Activated gamma-delta T cell treated with Interleukin-2 at 50 U/mL for 16 hours (primary cell): ENCODE data around the gene TMEM135.

Experiments
- DNase-seq: peaks from one replicate; pipeline ENCODE4 v3.0.0-alpha.2; 2020

TMEM135 gene

DNA sequence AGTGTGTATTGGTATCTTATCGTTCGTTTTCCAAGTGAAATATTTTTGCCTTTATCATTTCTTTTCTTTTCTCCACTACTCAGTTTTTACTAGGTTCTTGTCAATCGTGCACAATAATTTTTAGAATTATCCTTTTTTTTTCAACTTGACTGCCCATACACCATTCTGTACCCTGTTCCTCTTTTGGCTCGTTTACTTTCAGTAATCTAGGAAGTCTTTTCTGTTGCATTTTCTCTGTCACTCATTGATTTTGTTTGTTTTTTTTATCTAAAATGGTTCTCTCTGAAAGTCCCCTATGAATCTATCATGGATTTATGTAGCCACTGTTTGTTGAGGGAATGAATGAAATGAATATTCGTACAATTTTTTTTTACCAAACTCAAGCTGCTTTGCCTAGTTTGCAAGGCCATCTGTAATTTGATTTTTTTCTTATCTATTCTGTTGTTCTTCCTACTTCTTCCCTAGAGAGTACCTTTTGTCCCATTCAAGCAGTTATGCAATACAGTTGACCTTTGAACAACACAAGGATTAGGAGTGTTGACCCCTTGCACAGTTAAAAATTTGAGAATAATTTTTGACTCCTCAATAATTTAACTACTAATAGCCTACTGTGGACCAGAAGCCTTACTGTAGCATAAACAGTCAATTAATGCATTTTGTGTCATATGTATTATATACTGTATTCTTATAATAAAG is 166.3 kb downstream of the TMEM135 start:
- DNase-seq, result no peak

DNA sequence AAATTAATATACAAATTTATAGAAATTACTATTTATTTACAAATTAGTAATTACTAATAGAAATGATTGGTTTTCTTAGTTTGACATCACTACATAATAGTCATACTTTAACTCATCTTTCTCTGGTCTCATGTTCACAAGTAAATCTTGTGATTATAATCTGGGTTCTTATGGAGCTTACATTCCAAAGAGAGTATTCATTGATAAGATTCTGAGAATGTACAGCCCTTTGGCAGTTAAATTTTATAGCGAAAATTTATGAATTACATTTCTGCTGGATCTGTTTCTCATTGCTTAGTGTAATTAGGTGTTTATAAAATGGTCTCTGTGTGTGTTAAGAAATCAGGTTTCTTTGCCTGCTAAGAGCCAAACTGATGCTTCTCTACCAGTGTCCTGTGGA is 175.2 kb downstream of the TMEM135 start:
- DNase-seq, result no peak

DNA sequence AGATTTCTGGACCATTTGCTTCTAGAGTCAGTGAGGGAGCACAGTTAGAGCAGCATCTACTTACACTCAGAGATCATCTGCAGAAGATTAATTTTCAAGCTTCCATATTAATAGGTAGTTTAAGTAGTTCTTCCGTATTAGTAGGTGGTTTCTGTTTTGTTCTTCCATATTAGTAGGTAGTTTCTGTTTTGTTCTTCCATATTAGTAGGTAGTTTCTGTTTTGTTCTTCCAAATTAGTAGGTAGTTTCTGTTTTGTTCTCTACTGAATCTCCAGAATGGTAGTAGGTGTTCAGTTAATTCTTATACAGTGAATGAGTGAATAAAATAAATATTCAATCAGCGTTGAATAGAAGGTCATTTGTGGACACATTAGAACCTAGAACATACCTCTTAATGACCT is 175.7 kb downstream of the TMEM135 start:
- no peak for DNase-seq

DNA sequence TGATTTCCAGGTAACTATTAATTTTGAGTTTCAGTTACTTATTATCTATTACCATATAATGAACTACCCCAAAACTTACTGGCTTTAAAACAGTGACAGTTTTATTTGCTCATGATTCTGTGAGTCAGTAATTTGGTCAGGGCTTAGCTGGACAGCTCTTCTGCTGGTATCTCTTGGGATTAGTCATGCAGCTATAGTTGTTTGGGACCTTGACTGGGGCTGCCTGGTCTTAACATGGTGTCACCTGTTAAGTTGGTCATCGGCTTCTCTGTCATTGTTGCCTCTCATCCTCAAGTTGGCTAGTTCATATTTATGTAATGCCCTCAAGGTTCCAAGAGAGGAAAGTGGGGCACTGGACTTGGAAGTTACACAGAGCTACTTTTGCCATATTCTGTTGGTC is 177.5 kb downstream of the TMEM135 start:
- DNase-seq, result no peak

DNA sequence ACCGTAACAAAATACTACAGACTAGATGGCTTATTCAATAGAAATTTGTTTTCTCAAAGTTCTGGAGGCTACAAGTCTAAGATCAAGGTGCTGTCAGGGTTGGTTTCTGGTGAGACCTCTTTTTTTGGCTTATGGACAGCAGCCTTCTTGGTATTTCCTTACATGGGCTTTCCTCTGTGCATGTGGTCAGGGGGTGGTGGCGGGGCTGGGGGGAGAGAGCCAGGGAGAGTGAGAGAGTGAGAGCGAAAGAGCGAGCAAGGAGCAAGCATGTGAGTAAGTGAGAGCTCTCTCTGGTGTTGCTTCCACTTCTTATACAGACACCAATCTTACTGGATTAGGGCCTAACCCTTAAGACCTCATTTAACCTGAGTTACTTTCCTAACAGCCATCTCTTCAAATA is 181.5 kb downstream of the TMEM135 start:
- DNase-seq, result no peak

DNA sequence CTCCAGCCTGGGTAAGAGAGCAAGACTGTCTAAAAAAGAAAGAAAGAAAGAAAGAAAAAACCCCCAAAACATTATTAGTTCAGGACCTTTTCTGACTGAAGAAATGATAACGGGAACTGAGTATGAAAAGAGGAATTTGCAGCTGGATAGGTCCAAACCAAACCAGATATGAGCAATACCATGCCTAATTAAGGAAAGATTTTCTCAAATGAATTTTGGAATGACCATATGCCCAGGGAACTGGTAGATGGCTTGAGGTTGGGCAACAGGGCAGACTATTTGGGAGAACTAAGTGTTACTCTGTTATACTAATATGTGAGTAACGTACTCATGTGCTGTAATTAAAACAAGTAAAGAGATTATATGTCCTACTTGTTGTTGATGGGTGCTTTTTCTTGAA is 186.1 kb downstream of the TMEM135 start:
- DNase-seq, result no peak

DNA sequence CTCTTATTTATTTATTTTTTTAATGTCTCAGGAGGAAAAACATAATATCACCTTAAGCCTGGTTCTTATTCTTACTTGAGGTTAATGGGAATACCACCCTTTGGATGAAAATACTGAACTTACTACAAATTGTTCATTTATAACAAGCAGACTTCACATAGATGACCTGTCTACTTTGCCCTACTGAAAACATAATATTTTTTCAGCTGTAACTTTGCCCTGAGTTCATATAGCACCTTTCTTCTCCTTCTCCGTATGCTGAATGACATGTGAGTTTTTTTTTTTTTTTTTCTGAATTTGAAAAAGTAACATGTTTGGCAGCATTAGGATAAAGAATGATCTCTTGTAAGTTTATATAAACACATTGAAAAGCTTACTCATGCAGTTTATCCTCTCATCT is 186.8 kb downstream of the TMEM135 start:
- DNase-seq, result no peak

DNA sequence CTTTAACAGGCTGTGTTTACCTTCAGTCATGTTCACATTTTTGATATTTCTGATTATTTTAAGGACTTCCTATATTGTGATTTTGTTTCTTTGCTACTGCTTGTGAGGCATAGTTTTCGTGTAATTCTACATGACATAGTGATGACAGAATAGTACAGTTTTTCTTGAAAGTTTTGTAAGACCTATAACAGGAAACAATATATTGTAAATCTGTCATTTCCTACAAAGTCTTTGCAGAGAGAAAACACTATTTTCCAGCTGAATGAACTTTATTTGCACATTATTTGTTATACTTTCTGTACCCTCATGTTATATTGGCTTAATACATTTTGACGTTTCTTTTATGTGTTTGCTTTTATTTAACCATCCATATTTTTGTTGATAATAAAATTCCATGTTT is 191.1 kb downstream of the TMEM135 start:
- DNase-seq, result no peak

DNA sequence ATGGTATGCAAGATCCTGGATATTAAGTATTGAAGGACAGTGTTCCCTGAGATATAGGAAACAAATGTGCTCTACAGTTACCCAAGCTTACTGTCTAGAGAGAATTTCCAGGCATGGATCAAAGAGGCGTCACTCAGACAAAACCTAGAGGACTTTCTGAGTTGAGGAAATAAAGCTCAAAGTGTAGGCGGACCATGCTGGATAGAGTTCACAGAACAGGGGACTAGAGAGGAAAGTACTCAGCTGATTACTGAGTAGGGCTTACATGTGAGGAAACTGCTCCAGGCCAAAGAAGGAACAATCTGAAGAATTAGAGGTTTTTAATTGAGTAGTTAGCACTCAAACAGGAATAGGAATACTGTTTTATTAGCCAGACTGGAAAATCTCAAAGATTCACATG is 193.3 kb downstream of the TMEM135 start:
- DNase-seq, result no peak

DNA sequence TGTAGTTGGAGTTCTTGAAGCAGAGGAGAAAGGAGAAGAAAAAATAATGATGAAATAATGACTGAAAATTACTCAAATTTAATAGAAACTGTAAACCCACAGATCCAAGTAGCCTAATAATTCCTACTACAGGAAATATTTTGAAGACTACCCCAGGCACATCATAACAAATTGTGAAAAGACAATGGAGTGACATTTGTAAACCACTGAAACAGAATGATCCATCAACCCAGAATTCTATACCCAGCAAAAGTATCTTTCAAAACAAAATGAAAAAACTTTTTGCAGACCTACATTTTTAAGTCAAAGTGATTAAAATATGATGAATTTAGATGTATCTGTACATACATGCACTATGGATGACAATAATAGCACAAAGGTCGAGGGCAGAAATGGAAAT is 194.6 kb downstream of the TMEM135 start:
- no peak for DNase-seq

DNA sequence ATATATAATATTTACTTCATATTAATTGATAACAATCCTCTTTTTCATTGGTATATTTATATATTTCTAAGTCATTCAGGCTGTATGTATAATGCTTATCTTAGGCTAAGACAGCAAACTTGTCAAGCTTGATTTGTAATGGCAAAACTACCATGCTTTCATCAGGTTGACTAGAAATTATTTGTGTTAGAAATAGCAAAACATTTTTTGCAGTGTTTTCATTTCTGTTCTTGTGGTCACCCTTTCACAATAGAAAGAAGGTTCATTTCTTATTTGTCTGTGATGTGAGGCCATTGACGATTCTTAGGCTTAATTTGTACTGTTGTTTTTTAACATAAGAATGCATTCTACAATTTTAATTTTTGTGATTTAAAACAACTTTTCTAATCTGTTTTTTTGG is 197.6 kb downstream of the TMEM135 start:
- no peak for DNase-seq

DNA sequence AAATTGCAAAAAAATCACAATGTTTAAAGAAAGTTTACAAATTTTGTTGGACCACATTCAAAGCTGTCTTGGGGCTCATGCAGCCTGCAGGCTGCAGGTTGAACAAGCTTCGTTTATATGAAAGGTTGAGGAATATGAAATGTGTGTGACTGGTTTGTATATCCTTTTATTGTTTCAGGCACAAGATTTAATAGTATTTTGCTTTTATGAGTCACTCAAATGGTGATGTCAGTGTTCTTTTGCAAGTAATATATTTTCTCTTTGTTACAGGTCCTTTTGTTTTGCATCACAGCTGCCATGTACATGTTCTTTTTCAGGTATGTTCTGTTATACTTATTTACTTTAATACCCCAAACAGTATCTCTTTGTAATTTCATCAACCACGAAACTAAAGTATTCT is 198.6 kb downstream of the TMEM135 start:
- DNase-seq, result no peak

DNA sequence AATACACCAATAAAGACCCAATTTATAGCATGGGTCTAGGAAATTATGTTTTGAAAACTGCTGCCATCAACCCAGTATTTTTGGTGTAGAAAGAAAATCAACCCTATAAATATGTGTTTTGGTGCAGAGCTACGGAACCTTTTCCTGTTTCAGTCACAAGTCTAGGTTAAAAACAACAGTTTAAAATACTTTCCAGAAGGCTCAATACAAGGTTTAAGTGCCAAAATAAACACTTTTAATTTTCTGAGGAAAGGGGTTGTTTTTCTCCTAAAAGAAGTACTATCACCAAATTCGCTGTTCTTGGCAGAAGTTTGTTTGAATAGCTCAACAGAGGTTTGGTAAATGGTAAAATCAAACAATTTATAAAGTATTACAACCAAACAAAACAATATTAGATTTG is 201.3 kb downstream of the TMEM135 start:
- DNase-seq, result no peak

DNA sequence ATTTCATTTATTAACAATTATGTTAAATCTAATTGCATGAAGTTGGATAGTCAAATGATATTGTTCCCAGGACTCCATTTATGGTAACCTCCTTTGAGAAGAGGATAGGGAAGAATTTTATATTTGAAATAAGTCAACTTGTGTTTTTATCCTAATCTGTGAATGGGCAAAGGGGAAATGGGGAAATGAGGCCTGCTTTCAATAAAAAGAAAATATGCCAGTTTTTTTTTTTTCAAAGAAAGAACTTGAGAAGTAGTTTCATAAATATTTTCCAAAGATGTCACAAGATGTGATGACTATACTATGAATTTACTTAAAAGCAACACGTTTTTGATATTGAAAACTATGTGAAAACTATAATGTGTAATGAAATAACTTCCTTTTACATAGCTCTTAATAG is 201.8 kb downstream of the TMEM135 start:
- DNase-seq, result no peak

DNA sequence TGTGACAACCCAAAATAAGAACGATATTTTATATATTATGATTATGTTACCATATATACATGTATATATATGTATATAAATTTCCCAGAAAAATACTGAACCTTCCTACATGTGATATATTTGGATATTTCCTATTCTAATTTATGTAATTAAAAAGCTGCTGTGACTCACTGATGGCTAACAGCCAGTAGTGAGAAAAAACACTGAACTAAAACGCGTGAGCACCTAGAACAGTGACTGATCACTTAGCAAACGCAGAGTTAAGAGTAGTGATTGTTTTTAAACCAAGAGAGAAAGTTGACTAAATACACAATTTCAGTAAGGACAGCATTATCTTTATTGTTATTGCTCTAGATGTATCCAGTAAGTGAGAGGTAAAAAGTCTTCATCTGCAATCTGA is 213.8 kb downstream of the TMEM135 start:
- DNase-seq, result no peak

DNA sequence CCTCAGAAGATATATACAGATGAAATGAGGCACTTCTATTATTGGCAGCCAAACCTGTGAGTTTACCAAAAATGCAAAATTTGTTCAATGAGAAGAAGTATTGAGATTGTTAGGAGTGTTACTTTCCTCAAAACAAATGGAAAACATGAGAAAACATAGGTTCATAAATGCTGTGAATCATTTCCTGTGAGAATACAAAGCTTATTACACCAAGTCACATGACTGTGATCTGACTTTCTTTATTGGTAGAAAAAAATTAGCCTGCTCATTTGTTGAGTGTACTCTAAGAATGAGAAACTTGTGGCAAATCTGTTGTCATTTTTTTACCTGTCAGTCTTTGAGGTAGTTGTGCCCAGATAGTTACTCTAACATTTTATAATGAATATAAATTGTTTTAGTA is 215.1 kb downstream of the TMEM135 start:
- DNase-seq, result no peak

DNA sequence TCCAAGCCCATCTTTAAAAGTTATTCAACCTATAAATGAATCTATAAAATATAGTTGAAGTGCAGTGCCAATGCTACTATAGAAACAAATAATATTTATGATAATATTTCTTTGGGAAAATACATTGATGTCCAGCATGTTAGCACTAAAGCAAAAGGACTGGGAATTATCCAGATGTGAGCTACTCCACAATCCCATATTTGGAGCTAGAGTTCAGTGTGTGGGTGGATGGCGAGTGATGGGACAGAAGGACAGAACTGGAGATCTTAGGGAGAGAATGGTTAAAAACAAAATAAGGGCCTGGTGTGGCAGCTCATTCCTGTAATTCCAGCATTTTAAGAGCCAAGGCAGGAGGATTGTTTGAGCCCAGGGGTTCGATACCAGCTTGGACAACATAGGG is 216.8 kb downstream of the TMEM135 start:
- DNase-seq, result no peak

DNA sequence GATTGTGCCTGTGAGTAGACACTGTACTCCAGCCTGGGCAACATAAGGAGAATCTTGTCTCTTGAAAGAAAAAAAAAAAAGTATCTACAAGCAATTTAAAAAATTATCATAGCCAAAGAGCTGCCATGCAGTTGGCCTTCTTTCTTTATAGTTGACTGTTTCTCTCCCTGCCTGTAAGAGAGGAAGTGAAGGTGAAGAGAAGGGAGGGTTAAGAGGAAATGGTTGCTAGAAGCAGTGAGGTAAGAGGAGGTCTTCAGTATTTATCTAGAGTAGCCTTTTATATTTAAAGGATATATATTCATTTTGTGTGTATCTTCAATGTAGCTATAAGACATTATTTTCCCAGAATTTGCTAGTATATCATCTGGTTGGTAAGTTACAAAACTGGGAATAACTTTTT is 217.9 kb downstream of the TMEM135 start:
- no peak for DNase-seq

DNA sequence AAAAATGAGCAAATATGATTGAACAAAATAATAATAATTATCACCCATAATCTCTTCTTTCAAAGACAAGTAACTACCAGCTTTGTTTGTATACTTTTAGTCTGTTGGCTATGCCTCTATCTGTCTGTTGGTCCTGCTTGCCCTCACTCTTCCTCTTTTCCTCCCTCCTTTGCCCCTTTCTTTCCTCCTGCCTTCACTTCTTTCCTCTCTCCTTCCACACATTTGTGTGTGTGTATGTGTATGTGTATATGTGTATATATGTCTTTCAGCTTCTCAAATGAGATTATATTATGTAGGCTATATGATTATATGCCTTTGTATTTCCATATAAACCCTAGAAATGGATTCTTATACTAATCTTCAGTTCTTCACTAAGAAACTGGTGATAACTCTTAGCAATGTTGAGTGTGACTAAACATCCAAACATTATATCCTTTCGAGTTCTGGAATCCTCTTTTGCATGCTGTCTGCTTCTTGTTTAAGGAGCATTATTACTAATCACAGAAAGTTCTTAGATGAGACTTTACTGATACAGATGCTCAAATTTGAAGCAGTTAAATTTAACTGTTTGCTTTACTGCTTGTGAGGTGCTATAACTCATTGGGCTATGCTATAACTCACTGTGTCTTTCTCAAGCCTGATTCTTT is 219.1 kb downstream of the TMEM135 start:
- DNase-seq, result no peak

DNA sequence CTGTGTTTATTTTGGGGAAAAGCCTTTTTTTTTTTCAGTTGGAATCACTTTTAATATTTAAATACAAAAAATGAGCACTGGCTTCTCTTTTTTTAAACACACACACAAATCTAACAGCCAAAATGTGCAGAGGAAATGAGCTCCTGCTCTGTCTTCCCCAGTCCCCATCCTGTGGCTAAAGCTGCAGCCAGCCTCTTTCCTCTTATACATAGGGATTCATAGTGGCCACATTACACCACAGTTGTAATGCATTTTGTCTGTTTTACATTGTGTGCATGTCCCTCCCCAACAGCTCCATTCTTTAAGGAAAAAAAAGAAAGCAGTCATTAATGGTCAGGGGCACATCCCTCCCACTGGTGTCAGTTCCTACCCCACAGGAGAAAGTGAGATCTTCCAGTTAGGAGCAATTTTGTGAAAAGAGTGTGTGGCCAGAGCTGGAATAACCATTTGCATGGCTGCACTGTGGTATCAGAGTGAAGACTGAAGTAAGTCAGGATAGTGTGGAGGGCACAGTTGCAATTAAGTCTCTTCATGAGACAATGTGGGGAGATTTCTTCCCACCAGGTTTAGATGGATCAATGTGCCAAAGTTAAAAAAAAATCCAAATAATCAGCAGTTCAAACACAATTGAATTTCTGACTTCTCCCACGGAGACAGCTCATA is 220.6 kb downstream of the TMEM135 start:
- DNase-seq, result no peak

DNA sequence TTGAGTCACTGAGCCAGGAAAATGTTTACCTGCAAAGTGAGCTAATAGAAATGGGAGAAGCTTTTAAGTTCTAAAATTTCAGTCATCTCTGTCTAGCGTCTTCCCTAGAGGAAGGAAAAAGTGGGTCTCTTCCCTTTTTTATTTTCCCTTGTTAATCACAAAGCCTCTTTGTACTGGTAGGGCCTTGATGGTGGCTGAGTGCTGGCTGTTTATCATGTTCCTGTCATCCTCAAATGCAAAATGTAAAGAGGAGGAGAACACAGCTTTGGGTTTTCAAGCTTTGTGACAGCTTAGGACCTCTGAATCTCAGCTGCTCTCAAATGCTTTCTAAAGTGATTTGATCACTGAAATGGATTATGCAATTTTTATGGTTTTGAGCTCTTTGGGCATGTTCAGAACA is 222.0 kb downstream of the TMEM135 start:
- no peak for DNase-seq

DNA sequence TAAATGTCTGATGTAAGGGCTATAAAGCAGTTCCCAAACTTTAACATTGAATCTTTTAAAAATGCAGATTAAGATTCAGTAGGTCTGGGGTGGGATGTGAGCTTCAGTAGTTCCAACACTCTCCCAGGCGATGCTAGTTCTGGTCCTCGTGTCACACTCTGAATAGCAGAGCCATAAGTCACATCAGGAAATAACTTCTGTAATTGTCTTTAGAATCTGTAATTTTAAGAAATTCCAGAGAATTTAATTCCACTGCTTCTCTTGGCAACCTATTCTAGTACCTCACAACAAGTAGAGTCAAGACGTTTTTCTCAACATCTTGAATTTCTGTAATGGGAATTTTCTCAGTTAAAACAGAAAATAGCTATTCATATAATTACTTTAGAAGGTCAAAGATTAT is 223.1 kb downstream of the TMEM135 start:
- DNase-seq, result no peak

DNA sequence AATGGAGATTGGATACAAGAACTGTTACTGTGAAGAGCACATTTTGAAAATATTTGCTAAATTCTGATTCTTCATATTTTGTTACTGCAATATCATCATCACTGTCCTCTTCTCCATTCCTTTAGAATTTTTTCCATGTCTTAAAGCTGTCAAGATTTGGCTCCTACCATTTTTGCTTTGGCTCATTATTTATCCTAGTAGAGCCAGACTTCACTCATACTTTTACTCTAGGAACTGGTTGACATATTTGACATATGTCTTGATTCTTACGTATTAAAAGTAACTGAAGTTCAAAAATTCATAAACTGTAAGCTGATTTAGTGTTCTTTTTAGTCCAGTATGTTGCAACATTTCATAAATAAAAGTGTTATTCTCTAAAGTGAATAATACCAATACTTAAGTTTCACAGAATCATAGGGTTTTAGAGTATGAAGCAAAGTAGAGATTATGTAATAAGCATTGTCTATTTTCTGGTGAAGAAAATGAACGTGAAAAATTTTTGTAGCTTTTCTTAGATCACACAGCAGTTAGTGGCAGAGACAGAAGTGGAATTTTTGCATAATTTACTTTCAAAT is 225.6 kb downstream of the TMEM135 start:
- DNase-seq, result no peak

DNA sequence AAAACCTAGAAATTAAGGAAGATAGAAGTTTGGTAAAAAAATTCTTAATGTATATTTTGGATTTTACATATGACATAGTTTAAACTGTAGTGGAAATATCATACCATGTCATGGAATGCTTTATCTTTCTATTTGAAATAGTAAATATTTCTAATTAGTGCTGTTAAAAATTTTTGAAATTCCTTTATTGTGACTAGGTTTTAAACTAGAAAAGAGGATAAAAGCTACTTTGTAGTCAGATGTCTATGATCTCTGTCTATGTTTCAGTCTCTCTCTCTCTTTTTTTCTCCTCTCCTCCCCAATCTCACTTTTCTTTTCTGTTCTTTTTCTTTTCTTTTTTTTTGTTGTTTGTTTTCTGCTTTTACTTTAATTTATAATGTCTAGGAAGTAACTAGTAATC is 226.2 kb downstream of the TMEM135 start:
- no peak for DNase-seq
